HG03039 (cell line): ENCODE results near the gene PTPN18.

Experiments
- ATAC-seq: cut with Tn5 transposase; IDR thresholded peaks from one replicate; pipeline ENCODE4 v1.9.1; 2021; ENCODE audit warnings: mild to moderate bottlenecking, moderate library complexity; ENCODE audit not compliant: unreplicated experiment

Gene PTPN18

GRCh38 chr2:130363479-130363878, 7.6 kb downstream of the PTPN18 start:
- ATAC-seq: no peak

- ATAC-seq: no peak
Measured at GRCh38 chr2:130365075-130365474, 9.2 kb downstream of the PTPN18 start.

DNA sequence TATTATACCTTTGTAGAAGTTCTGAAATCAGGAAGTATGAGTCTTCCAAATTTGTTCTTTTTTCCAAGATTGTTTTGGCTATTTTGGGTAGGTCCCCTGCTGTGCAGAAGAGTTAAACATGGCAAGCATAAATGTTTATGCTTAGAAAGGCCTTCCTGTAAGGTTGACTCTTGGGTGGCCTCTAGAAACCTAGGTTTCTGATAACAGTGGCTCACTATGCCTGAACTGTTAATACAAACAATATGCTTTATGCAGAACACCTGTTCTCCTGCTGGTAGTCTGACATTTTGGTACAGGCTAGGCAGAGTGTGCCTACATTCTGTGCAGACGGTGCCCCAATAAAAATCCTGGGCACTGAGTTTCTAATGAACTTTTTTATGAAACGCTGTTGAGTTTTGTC, 10.1 kb downstream of the PTPN18 start:
- no peak for ATAC-seq

DNA sequence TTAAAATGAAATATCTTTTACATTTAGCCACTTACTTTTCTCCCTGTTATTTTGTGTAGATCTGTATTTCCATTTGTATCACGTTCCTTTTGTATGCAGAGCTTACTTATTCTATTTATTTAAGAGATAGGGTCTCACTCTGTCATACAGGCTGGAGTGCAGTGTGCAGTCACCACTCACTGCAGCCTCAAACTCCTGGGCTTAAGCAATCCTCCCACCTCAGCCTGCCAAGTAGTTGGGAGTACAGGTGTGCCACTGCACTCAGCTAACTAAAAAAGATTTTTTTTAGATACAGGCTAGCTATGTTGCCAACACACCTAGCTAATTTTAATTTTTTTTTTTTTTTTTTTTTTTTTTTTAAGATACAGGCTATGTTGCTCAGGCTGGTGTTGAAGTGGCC, 10.9 kb downstream of the PTPN18 start:
- no peak for ATAC-seq

GRCh38 chr2:130368786-130369185, 12.9 kb downstream of the PTPN18 start:
- ATAC-seq: no peak

DNA sequence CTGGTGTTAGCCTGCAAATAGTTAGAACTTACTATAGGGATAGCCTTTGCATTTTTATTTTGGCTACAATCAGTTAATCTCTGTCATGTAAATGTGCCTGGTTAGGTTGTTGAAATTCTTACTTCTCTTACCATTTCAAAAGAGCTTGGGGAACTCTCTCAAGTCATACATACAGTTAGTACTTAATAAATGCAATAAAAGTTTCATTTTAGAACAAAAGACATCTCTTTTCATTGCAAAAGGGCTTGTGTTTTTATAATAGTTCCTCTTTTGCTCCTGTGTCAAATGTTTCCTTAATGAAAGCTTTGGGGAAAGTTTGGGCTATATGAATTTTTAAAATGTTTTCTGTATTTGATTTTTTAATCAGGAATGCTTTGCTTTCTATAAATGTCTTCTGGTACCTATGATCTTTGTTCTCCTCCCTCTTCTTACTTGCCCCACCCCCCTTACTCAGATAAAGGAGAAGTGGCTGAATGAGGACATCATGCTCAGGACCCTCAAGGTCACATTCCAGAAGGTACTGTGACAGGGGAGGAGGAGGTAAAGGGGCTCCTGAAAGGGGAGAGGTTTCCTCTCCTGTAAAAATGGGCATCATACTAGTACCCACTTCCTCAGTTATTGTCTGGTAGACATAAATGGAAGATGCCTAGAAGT, 13.6 kb downstream of the PTPN18 start:
- ATAC-seq: no peak

DNA sequence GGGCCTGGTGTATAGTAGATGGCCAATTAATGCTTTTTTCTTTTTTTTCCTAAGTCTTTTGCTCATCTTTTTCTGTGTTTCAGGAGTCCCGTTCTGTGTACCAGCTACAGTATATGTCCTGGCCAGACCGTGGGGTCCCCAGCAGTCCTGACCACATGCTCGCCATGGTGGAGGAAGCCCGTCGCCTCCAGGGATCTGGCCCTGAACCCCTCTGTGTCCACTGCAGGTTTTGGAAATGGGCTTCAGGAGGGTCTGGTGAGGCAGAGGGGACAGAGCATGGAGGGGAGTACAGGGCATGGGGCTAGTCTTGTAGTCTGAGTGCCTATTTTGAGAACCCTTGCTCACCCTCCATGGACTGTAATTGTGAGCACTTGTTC, 14.1 kb downstream of the PTPN18 start:
- no peak for ATAC-seq

DNA sequence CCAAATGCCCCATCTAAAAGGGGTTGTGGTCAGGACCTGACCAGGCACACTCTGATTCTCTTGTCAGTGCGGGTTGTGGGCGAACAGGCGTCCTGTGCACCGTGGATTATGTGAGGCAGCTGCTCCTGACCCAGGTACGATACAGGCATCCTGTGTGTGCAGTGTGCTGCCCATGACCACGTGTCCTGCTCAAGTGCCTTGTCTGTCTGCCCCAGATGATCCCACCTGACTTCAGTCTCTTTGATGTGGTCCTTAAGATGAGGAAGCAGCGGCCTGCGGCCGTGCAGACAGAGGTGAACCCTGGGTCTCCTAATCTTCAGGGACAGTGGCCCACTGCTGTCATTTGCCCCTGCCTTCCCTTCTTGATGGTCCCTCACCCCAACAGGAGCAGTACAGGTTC, 14.6 kb downstream of the PTPN18 start:
- ATAC-seq: no peak

GRCh38 chr2:130371723-130372054, 15.8 kb downstream of the PTPN18 start:
- ATAC-seq: no peak

DNA sequence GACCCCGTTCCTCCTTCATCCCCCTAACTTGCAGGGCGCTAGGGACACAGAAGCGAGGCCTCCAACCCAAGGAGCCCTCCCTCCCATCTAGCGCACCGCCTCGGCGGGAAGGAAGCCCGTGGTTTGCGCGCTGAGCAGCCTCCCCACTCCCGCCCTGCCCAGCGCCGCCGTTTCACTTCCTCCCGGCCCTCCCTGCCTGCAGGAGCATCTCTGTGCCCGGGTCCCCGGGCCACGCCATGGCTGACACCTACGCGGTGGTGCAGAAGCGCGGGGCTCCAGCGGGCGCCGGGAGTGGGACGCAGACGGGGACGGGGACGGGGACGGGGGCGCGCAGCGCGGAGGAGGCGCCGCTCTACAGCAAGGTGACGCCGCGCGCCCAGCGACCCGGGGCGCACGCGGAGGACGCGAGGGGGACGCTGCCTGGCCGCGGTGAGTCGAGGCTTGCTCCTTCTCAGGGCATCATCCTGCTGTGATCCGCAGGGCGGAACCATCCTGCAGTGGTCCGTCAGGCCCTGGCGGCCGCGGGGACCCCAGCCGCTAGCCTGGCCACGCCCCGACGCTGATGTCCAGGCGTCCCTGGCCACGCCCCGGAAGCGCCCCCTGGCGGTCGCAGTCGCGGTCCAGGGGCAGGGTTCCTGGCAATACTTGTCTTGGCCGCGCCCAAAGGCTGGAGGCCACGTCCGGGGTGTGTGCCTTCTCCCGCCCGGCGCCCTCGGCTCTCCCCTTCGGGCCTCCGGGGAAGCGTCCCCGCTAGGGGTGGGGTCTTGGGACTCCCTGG, 16.4 kb downstream of the PTPN18 start:
- ATAC-seq: peak; percentile 62

GRCh38 chr2:130372833-130373807, 17.3 kb downstream of the PTPN18 start:
- ATAC-seq: no peak

DNA sequence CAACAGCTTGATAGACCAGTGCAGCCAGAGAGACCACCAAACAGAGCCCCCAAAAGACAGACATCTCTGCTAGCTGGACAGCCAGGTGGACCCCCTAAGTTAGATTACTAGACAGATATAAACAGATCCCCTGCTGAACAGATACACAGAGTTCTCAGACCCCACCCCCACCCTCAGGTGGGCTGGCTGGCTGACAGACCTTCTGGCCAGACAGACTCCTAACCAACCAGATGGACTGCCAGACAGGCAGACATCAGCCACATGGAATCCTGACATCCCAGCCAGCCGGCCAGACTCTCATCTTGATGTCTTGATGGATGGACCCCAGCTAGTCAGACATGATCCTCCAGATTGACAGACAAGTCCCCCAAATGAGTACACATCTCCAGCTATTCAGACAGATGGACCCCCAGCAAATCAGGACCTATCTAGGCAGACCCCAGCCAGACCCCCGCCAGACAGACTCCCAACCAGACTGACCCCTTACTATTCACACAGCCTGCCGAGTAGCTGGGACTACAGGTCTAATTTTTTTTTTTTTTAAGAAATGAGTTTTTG, 18.0 kb downstream of the PTPN18 start:
- ATAC-seq: no peak

DNA sequence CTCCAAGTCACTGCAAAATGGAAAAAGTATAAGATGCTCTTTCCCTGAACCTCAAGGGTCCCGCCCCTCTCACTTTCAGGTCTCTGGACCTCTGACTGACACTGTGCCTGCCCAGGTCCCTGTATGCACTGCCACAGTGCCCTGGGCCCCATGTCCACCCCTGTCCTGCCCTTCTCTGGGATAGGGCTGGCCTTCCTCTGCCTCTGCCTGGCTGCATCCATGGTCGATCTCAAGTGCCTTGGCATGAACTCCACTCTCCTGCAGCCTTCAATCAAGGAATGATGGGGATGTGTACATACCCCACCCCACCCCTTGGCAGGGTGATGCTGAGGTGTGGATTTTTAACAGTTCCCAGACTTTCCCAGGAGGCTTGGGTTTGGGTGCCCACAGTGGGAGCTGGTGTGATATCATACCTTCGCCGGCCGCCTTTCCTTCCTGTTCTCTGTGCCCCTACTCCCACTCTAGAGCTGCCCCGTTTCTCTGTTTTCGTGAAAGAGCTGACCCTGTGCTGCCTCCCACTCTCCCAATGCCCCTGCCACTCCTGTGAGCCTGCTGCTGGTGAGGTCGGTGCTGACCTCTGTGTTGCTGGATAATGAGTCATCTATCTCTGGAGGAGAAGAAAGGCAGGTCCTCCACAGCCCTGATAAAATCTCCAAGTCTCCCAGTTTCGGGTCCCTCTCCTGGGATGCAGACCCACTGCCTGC, 18.9 kb downstream of the PTPN18 start:
- ATAC-seq: no peak

DNA sequence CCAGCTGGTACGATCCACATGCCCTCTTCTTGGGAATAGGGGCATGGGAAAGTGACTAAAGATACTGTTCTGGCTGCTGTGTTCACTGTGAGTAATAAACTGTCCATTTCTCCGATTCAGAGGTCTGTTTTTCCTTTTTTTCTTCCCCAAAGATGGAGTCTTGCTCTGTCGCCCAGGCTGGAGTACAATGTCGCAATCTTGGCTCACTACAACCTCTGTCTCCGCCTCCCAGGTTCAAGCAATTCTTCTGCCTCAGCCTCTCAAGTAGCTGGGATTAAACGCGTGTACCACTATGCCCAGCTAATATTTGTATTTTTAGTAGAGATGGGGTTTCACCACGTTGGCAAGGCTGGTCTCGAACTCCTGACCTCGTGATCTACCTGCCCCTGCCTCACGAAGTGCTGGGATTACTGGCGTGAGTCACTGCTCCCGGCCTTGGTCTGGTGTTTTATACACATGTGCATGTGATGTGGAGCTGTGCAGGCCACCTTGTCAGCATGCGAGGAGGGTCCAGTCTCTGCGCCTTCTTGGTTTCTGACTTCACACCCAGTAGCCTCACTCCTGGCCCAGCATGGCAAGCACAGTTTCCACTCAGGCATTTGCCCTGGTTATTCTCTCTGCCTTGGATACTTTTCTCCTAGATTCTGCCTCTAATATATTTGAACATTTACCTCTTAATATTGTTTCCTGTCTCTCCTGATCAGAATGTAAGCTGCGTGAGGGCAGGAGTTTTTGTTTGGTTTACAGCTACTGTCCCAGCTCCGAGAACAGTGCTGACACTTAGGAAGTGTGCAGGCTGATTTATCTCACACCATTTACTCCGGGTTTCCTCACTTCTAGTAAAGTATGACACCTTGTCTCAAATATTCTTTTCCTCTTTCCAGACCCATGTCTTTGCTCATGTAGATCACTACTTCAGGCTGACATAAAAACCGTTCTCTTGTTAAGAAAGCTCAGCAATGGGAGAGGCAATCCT, 19.7 kb downstream of the PTPN18 start:
- no peak for ATAC-seq

GRCh38 chr2:130376433-130377293, 20.8 kb downstream of the PTPN18 start:
- peak; percentile 41 for ATAC-seq

DNA sequence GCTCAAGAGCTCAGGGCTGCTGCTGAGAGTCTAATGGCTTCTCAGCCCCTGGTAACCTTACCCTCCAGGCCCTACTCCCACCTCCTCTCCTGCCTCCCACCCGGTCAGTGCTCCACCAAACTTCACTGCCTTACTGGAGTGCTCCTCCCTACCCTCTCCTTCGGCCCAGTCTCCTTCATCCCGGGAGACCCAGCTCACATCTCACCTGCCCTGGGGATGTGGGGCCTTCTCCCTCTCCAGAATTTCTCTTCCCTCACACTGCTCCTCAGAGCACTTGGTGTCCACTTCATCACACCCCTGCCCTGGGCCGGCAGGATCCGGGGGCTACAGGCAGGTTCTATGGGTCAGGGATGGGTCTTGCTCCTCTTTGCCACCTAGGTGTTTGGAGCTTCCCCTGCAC, 21.6 kb downstream of the PTPN18 start:
- ATAC-seq: no peak

DNA sequence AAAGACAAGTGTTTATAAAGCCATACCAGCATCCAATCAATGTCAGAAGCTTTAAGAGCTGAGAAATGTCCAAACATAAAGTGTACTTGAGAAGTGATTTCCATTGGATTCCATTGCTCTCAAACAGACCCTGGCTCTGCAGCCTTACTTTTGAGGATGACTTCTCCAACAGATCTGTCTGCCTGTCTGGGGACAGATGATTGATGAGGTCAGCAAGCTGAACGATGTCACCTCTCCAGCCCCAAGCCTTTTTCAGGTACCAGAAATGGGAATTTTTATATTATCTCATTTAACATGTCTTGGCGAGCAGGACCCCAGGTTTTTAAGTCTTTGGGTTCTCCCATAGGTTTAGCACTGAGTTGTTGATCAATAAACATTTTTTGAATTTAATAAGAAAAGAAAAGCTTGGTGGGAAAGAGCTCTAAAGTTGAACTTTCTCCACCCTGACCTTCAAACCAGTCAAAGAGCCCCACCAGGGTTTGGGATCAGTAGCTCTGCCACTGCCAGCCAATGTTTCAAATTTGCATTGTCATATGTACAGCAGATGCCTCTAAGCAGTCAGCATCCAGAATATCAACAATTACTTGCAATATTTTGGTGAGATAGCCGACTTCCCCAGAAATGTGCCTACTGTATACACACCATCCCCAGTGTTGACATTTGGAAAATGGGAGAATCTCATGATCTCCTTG, 22.5 kb downstream of the PTPN18 start:
- ATAC-seq: no peak

GRCh38 chr2:130378898-130379214, 23.0 kb downstream of the PTPN18 start:
- ATAC-seq: no peak
